OCI-LY1 (cell line): Measurements from ENCODE around the gene SOX18.

Experiments used
- H2AFZ ChIP-seq: fragments of 200-600 bp; sonication (generic), shearing (Covaris generic); 2 replicates; pipeline ENCODE4 v1.6.0; 2014; ENCODE audit warnings: antibody characterized with exemption, mild to moderate bottlenecking, low read length
- H3F3A ChIP-seq: fragments of 200-600 bp; sonication (generic), shearing (Covaris generic); 2 replicates; pipeline ENCODE4 v1.6.0; 2014; ENCODE audit warnings: mild to moderate bottlenecking, antibody characterized with exemption, low read length, moderate library complexity; ENCODE audit not compliant: insufficient read depth
- H3K27ac ChIP-seq: fragments of 200-600 bp; sonication (generic); 2 replicates; pipeline ENCODE4 v1.5.1; 2014; ENCODE audit warnings: low read length, mixed run types, mild to moderate bottlenecking, low read depth; ENCODE audit not compliant: poor library complexity, severe bottlenecking
- H3K27me3 ChIP-seq: fragments of 200-600 bp; sonication (generic); 2 replicates; pipeline ENCODE4 v1.6.0; 2014; ENCODE audit warnings: antibody characterized with exemption, mild to moderate bottlenecking, low read length, moderate library complexity; ENCODE audit not compliant: insufficient read depth
- H3K36me3 ChIP-seq: fragments of 200-600 bp; sonication (generic); 2 replicates; pipeline ENCODE4 v1.6.1; 2014; ENCODE audit warnings: mild to moderate bottlenecking, antibody characterized with exemption, low read length, moderate library complexity, mixed read lengths; ENCODE audit not compliant: insufficient read depth
- H3K4me1 ChIP-seq: fragments of 200-600 bp; sonication (generic); 2 replicates; pipeline ENCODE4 v1.5.1; 2014; ENCODE audit warnings: mild to moderate bottlenecking, low read length, moderate library complexity; ENCODE audit not compliant: insufficient read depth, severe bottlenecking
- H3K4me2 ChIP-seq: fragments of 200-600 bp; sonication (generic), shearing (Covaris generic); 2 replicates; pipeline ENCODE4 v1.6.1; 2014; ENCODE audit warnings: low read length
- H3K4me3 ChIP-seq: fragments of 200-600 bp; sonication (generic); 2 replicates; pipeline ENCODE4 v1.5.1; 2014; ENCODE audit warnings: low read length, low read depth, mild to moderate bottlenecking, mixed read lengths; ENCODE audit not compliant: poor library complexity, severe bottlenecking
- H3K79me2 ChIP-seq: fragments of 200-600 bp; shearing (Covaris generic); 2 replicates; pipeline ENCODE4 v1.6.1; 2016; ENCODE audit warnings: mixed run types, low read length, mixed read lengths; ENCODE audit not compliant: insufficient read depth
- H3K9ac ChIP-seq: fragments of 200-600 bp; sonication (generic), shearing (Covaris generic); 2 replicates; pipeline ENCODE4 v1.6.1; 2014; ENCODE audit warnings: mild to moderate bottlenecking, low read length, mixed read lengths
- H3K9me2 ChIP-seq: fragments of 200-600 bp; sonication (generic), shearing (Covaris generic); 2 replicates; pipeline ENCODE4 v1.6.1; 2014; ENCODE audit warnings: low read depth, mild to moderate bottlenecking, low read length, mixed read lengths
- H3K9me3 ChIP-seq: fragments of 200-600 bp; shearing (Covaris generic); 2 replicates; pipeline ENCODE4 v1.6.1; 2014; ENCODE audit warnings: low read length, mixed read lengths
- H4K20me1 ChIP-seq: fragments of 200-600 bp; sonication (generic), shearing (Covaris generic); 2 replicates; pipeline ENCODE4 v1.6.0; 2016; ENCODE audit warnings: mild to moderate bottlenecking, low read length; ENCODE audit not compliant: insufficient read depth
- EZH2 ChIP-seq: fragments of 200-600 bp; sonication (generic), shearing (Covaris generic); IDR thresholded peaks from 2 replicates; pipeline ENCODE4 v1.8.0; 2017; ENCODE audit warnings: borderline replicate concordance, mixed run types, mild to moderate bottlenecking, antibody characterized with exemption, low read length, moderate library complexity, mixed read lengths
- TF ChIP-seq, protein P1 (sequence below): fragments of 200-600 bp; sonication (generic), shearing (Covaris generic); IDR thresholded peaks from 2 replicates; pipeline ENCODE4 v1.5.1; 2017; ENCODE audit warnings: mild to moderate bottlenecking, antibody characterized with exemption, low read length, moderate library complexity, mixed read lengths

SOX18 gene

DNA sequence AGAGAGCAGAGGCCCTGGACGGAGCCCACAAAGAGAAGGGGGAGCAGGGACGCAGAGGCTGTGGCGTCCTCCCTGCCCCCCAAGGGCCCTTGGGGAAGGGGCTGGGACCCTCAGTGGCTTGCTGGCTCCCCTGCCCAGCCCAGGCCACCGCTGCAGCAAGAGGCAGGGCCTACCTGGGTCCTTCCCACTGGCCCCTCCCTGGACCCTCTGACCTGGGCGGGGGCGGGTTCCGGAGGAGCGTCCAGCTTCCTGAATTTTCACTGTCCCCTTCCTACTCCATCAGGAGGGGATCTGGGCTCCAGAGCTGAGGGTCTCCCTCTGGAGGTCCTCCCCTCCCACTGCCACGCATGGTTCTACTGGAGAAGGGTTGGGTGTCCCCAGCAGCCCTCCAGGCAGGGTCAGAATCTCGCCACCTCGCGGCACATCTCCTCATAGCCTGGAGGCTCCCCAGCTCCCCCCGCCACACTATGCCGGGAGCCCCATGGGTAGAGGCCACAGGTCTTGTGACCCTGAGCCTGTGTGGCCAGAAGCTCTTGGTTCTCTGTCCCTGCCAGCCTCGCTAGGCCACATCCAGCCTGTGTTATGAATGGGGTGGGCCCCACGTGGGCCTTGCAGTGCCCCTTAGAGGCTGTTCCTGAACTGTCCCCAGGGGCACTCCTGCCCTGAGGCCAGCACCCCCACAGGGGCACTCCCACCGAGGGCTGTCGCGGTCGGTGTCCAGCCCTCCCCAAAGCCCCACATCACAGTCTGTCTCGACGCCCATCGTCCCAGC lies 1.0 kb upstream of the SOX18 start:
- no peaks in the 10 kb centered on the region for H3K79me2 ChIP-seq
- no peak overlapping the region for H3K4me3 ChIP-seq
- H3K36me3 ChIP-seq, result no peaks in the 10 kb centered on the region
- no peak overlapping the region for H3K9ac ChIP-seq
- TF ChIP-seq EZH2, result no peak
- TF ChIP-seq, protein P1, sequence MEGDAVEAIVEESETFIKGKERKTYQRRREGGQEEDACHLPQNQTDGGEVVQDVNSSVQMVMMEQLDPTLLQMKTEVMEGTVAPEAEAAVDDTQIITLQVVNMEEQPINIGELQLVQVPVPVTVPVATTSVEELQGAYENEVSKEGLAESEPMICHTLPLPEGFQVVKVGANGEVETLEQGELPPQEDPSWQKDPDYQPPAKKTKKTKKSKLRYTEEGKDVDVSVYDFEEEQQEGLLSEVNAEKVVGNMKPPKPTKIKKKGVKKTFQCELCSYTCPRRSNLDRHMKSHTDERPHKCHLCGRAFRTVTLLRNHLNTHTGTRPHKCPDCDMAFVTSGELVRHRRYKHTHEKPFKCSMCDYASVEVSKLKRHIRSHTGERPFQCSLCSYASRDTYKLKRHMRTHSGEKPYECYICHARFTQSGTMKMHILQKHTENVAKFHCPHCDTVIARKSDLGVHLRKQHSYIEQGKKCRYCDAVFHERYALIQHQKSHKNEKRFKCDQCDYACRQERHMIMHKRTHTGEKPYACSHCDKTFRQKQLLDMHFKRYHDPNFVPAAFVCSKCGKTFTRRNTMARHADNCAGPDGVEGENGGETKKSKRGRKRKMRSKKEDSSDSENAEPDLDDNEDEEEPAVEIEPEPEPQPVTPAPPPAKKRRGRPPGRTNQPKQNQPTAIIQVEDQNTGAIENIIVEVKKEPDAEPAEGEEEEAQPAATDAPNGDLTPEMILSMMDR, result no peak
- peaks cover 20% of the 10 kb centered on the region for H3K27me3 ChIP-seq
- no peak overlapping the region for H3K27ac ChIP-seq
- no peaks in the 10 kb centered on the region for H3F3A ChIP-seq
- no peaks in the 10 kb centered on the region for H3K9me3 ChIP-seq
- H4K20me1 ChIP-seq, result no peaks in the 10 kb centered on the region
- H3K9me2 ChIP-seq, result no peaks in the 10 kb centered on the region
- no peak overlapping the region for H3K4me2 ChIP-seq
- H2AFZ ChIP-seq, result no peak overlapping the region
- no peaks in the 10 kb centered on the region for H3K4me1 ChIP-seq

DNA sequence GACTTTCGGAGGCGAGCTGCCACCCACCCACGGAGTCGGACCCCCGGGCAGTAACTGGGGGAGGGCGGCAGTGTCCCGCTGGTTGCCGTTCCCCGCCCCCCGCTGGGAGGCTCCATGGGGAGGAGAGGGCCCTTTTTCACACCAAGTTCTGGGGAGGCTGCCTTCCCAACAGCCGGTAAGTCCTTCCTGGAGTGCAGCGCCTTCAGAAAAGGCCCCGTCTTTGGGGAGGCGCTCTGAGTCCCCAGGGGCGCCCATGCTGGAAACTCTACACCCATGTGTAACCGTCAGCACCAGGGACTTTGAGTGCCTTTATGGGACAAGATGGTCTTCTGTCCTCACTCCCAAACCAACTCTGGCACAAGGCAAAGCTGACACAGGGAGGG lies 430 bp upstream of the SOX18 start:
- Histone ChIP-seq H3K4me1 (no peaks in the 10 kb centered on the region), H3K27me3 (peaks cover 19% of the 10 kb centered on the region; the same call in 1 of the 2 replicates), H4K20me1 (no peaks in the 10 kb centered on the region), H3F3A (no peaks in the 10 kb centered on the region), H2AFZ (no peak overlapping the region), H3K4me3 (no peak overlapping the region), H3K79me2 (no peaks in the 10 kb centered on the region), H3K27ac (no peak overlapping the region), H3K9ac (no peak overlapping the region), H3K9me2 (no peaks in the 10 kb centered on the region), H3K36me3 (no peaks in the 10 kb centered on the region), H3K4me2 (no peak overlapping the region), H3K9me3 (no peaks in the 10 kb centered on the region)
- no peak for TF ChIP-seq EZH2
- TF ChIP-seq, protein P1, result no peak

DNA sequence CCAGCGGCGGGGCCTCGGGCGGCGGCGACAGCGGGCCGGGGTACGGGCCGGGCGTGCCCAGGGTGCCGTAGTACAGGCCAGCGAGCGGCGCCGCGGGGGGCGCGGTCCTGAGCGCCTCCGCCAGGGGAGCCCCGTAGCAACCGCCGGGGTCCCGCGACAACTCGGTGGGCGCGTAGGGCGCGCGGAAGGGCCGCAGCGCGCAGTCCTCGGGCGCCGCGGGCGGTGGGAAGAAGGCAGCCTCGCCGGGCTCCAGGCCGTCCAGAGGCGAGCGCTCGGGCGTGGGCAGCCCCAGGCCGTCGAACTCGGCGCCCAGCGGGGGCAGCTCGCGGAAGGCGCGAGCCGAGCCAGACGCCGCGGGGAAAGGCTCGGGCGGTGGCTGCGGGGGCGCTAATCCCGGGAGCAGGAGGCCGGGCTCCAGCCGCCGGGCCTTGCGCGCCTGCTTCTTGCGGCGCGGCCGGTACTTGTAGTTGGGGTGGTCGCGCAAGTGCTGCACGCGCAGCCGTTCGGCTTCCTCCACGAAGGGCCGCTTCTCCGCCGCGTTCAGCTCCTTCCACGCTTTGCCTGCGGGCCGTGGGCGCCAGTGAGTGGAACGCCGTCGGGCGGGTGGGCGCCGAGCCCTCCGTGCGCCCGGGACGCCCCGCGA lies 916 bp downstream of the SOX18 start:
- H3K36me3 ChIP-seq, result no peaks in the 10 kb centered on the region
- H3K79me2 ChIP-seq, result no peaks in the 10 kb centered on the region
- H3K27me3 ChIP-seq, result peaks cover 19% of the 10 kb centered on the region; the same call in 1 of the 2 replicates
- no peaks in the 10 kb centered on the region for H3K4me1 ChIP-seq
- H3K4me2 ChIP-seq, result no peak overlapping the region
- no peaks in the 10 kb centered on the region for H4K20me1 ChIP-seq
- no peak overlapping the region for H2AFZ ChIP-seq
- no peaks in the 10 kb centered on the region for H3F3A ChIP-seq
- H3K9me3 ChIP-seq, result no peaks in the 10 kb centered on the region
- no peak overlapping the region for H3K27ac ChIP-seq
- H3K9ac ChIP-seq, result no peak overlapping the region
- no peaks in the 10 kb centered on the region for H3K9me2 ChIP-seq
- no peak overlapping the region for H3K4me3 ChIP-seq
- no peak for TF ChIP-seq EZH2
- TF ChIP-seq, protein P1, result no peak
